Measurements from ENCODE around the gene RBMS1. TPM values are rescaled to one million over a fixed set of nuclear protein-coding genes. Genes with fewer than 3 reads are reported as not detected.

The RBMS1 gene
- total RNA-seq, 2 experiments from 2014 or later, result 84.7 to 87.9 TPM

DNA sequence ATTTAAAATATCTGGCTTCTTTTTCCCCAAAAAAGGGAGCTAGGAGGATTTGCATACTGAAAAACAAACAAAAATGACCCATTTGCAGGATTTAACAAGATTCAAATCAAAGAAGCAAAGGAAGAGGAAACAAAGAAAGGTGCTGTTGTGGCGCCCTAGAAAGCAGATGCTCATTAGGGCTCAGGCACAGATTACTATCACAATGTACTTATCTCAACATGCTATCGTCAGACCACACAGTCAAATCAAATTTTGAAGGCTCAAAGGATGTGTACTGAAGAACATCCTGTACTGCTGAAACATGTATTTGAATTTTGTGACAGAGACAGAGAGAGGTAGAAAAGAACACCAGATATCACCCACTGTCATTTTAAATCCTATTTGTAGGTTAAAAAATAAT is 10.9 kb downstream of the RBMS1 start:
- peak overlapping the region; percentile 60 for H3K4me3 Mint-ChIP-seq
- ChIA-PET CTCF (interaction anchor here (2.6 kb wide), 1 partner anchor 53 kb away, joined by 11 read pairs; no protein-coding TSS in a partner anchor), POLR2A (no interaction called here)
- no peaks in the 10 kb centered on the region for H3K27me3 Mint-ChIP-seq (ENCODE audit: low read depth)
- H3K36me3 Mint-ChIP-seq (ENCODE audit: low read depth), result peaks cover 24% of the 10 kb centered on the region
- ATAC-seq (peak; percentile 94), DNase-seq (peak; percentile 67)
- peak overlapping the region; percentile 90 for H3K27ac Mint-ChIP-seq
- no peaks in the 10 kb centered on the region for H3K9me3 Mint-ChIP-seq (ENCODE audit: insufficient read depth)
- peaks cover 74% of the 10 kb centered on the region for H3K4me1 Mint-ChIP-seq (ENCODE audit: low read depth)

DNA sequence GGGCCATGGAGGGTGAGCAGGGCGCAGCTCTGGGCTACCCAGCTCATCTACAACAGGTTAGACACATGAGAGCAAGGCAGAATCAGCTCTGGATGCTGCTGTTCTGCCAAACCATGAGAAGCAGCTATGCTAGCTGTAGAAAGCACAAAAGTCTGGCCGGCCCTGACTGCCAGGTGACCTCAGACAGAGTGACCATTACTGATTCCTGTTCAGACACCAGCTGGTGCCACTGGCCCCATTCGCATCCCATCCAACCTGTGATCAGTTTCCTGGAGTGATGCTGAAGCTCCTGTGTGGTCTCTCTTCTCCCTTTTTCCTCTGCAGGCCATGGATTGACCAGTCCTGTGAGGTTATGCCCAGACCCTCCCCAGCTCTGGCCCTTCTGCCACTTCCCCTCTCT is 14.3 kb downstream of the RBMS1 start:
- CTCF ChIA-PET, result interaction anchor here (1.1 kb wide), 1 partner anchor 32 kb away, joined by 3 read pairs; no protein-coding TSS in a partner anchor
- ATAC-seq (no peak), DNase-seq (no peak)
- Mint-ChIP-seq H3K9me3 (ENCODE audit: insufficient read depth) (no peaks in the 10 kb centered on the region), H3K4me1 (ENCODE audit: low read depth) (peaks cover 56% of the 10 kb centered on the region), H3K27me3 (ENCODE audit: low read depth) (no peaks in the 10 kb centered on the region), H3K36me3 (ENCODE audit: low read depth) (peaks cover 21% of the 10 kb centered on the region), H3K27ac (no peak overlapping the region), H3K4me3 (no peak overlapping the region)
- POLR2A ChIA-PET, result no interaction called here

DNA sequence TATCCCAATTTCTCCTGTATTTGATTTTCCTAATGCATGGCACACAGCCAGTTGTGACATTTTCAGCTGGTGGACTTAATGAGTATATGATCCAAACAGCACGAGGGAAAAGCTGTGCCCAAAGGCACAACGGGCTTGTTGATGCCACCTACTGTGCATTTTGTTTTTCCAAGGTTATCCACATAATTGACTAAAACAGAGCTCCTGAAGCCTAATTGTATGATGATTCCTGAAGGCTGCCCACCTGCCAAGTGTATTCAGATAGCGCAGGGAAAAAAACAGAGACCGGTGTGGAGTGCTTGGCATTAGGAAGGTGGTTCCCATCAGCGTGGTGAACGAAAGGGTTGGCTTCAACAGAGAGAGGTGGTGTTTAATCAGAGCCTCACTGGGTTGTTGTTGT is 14.9 kb downstream of the RBMS1 start:
- H3K27ac Mint-ChIP-seq, result no peak overlapping the region

GRCh38 chr2:160477032-160477431 is 16.6 kb downstream of the RBMS1 start:
- H3K36me3 Mint-ChIP-seq (ENCODE audit: low read depth), result peaks cover 20% of the 10 kb centered on the region
- ATAC-seq, result no peak
- ChIA-PET CTCF (interaction anchor here (0.7 to 1.7 kb wide), 3 partner anchors 12 to 123 kb away, joined by 3 to 5 read pairs (median 3); no protein-coding TSS in a partner anchor), POLR2A (no interaction called here)
- no peak for DNase-seq
- H3K27me3 Mint-ChIP-seq (ENCODE audit: low read depth), result no peaks in the 10 kb centered on the region
- no peaks in the 10 kb centered on the region for H3K9me3 Mint-ChIP-seq (ENCODE audit: insufficient read depth)
- peaks cover 53% of the 10 kb centered on the region for H3K4me1 Mint-ChIP-seq (ENCODE audit: low read depth)
- H3K27ac Mint-ChIP-seq, result no peak overlapping the region
- no peak overlapping the region for H3K4me3 Mint-ChIP-seq

More for the DNA sequence above, 14.9 kb downstream of the RBMS1 start:
- Mint-ChIP-seq H3K36me3 (ENCODE audit: low read depth) (peaks cover 22% of the 10 kb centered on the region), H3K4me1 (ENCODE audit: low read depth) (peaks cover 54% of the 10 kb centered on the region), H3K27me3 (ENCODE audit: low read depth) (no peaks in the 10 kb centered on the region), H3K9me3 (ENCODE audit: insufficient read depth) (no peaks in the 10 kb centered on the region), H3K4me3 (no peak overlapping the region)
- ChIA-PET POLR2A (no interaction called here), CTCF (interaction anchor here (1.1 to 1.8 kb wide), 2 partner anchors 31 to 51 kb away, joined by 3 to 4 read pairs; no protein-coding TSS in a partner anchor)
- DNase-seq, result no peak
- ATAC-seq, result no peak

DNA sequence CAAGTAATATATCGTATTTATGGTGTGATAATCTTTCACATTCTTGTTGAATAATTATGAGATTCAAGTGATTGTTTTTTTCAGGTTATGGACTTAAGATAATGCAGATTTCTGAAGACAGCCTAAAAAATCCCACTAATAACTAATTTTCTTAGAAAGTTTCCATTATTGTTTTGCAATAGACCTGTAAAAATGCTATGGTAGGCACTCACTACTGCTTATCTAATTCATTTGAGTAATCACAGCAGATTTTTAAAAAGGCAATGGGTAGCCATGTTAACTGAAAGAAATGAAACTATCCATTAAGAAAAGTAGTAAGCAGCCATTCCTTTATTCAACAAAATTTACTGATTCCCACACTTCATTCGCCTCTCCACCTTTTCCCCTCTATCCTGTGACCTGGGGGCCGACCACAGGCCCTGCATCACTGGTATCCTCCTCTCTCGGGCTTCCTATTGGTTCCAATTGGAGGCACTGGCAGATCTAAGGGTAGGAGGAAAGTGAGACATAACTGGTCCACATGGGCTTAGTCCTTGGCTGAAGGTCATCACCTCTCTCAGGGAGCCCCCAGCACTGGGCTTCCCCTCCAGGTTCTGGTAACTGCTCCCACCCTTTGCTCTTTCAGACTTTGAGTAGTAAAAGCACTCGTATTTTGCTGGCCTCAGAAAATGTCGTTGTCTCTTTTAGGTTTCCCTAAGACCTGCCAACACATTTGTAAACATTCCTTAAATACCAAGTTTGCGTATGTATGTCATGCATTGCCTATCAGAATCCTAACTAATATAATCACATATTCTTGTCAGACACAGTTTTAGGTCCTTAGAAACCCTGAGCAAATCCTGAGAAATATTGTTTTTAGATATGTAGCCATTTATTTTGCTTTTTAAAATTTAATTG is 18.5 kb downstream of the RBMS1 start:
- H3K4me1 Mint-ChIP-seq (ENCODE audit: low read depth), result peaks cover 52% of the 10 kb centered on the region
- POLR2A ChIA-PET, result no interaction called here
- CTCF ChIA-PET, result interaction anchor here (1.4 to 1.7 kb wide), 2 partner anchors 12 to 46 kb away, joined by 4 read pairs; no protein-coding TSS in a partner anchor
- no peak for ATAC-seq
- H3K36me3 Mint-ChIP-seq (ENCODE audit: low read depth), result peaks cover 22% of the 10 kb centered on the region
- no peaks in the 10 kb centered on the region for H3K9me3 Mint-ChIP-seq (ENCODE audit: insufficient read depth)
- no peak for DNase-seq
- no peak overlapping the region for H3K4me3 Mint-ChIP-seq
- H3K27ac Mint-ChIP-seq, result no peak overlapping the region
- H3K27me3 Mint-ChIP-seq (ENCODE audit: low read depth), result no peaks in the 10 kb centered on the region

DNA sequence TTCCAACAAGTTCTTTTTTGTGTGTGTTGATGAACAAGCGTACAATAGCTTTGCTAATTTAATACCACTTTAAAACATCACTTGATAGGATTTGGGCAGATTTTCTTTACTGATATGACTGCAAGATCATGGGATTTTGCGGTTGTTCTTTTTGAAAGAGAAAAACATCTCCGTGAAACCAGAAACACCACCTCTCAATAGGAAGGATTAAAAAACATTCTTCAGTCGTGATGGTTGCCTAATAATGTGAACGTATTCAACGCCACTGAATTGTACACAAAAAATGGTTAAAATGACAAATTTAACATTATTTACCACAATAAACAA is 19.3 kb downstream of the RBMS1 start:
- Mint-ChIP-seq H3K4me3 (no peak overlapping the region), H3K9me3 (ENCODE audit: insufficient read depth) (no peaks in the 10 kb centered on the region), H3K36me3 (ENCODE audit: low read depth) (peaks cover 22% of the 10 kb centered on the region), H3K4me1 (ENCODE audit: low read depth) (peaks cover 52% of the 10 kb centered on the region), H3K27ac (no peak overlapping the region), H3K27me3 (ENCODE audit: low read depth) (no peaks in the 10 kb centered on the region)
- ChIA-PET CTCF (interaction anchor here (1.4 to 1.7 kb wide), 2 partner anchors 13 to 45 kb away, joined by 4 read pairs; no protein-coding TSS in a partner anchor), POLR2A (no interaction called here)
- DNase-seq, result no peak
- no peak for ATAC-seq

GRCh38 chr2:160473468-160474318 is 19.9 kb downstream of the RBMS1 start:
- no peak for ATAC-seq

DNA sequence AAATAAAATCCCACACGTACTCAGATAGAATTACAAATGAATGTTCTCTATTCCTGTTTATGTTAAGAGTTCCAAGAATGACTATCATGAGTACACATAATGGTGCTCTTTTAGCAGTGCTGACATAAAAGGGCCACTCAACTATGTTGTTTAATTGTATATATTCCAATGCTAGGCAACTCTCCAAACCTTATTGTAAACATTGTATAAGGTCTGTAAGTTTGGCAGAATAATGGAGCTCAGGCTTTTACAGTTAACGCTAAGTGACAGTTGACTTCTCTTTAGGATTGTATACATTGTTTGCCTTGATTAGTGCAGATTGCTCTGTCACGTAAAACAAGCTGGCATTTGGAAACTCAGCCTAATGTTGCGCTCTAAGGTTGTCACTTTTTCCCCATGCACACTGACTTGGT is 20.8 kb downstream of the RBMS1 start:
- ChIA-PET CTCF (interaction anchor here (1.1 to 2.2 kb wide), 3 partner anchors 16 to 61 kb away, joined by 3 to 5 read pairs (median 4); no protein-coding TSS in a partner anchor), POLR2A (no interaction called here)
- no peak overlapping the region for H3K4me3 Mint-ChIP-seq
- ATAC-seq (peak; percentile 55), DNase-seq (no peak)
- peaks cover 13% of the 10 kb centered on the region for H3K36me3 Mint-ChIP-seq (ENCODE audit: low read depth)
- no peak overlapping the region for H3K27ac Mint-ChIP-seq
- no peaks in the 10 kb centered on the region for H3K27me3 Mint-ChIP-seq (ENCODE audit: low read depth)
- H3K4me1 Mint-ChIP-seq (ENCODE audit: low read depth), result peaks cover 46% of the 10 kb centered on the region
- no peaks in the 10 kb centered on the region for H3K9me3 Mint-ChIP-seq (ENCODE audit: insufficient read depth)

More at GRCh38 chr2:160473468-160474318, 19.9 kb downstream of the RBMS1 start:
- Mint-ChIP-seq H3K4me3 (no peak overlapping the region), H3K4me1 (ENCODE audit: low read depth) (peaks cover 48% of the 10 kb centered on the region), H3K36me3 (ENCODE audit: low read depth) (peaks cover 18% of the 10 kb centered on the region), H3K9me3 (ENCODE audit: insufficient read depth) (no peaks in the 10 kb centered on the region), H3K27ac (no peak overlapping the region), H3K27me3 (ENCODE audit: low read depth) (no peaks in the 10 kb centered on the region)
- CTCF ChIA-PET, result interaction anchor here (1.3 to 2.2 kb wide), 4 partner anchors 13 to 62 kb away, joined by 3 to 5 read pairs (median 4); no protein-coding TSS in a partner anchor
- POLR2A ChIA-PET, result no interaction called here
- no peak for DNase-seq

GRCh38 chr2:160471950-160472349 is 21.7 kb downstream of the RBMS1 start:
- no peak for DNase-seq
- POLR2A ChIA-PET, result no interaction called here

GRCh38 chr2:160469621-160470204 is 23.9 kb downstream of the RBMS1 start:
- Mint-ChIP-seq H3K4me1 (ENCODE audit: low read depth) (peaks cover 48% of the 10 kb centered on the region), H3K27ac (no peak overlapping the region), H3K27me3 (ENCODE audit: low read depth) (no peaks in the 10 kb centered on the region), H3K4me3 (no peak overlapping the region), H3K36me3 (ENCODE audit: low read depth) (peaks cover 13% of the 10 kb centered on the region), H3K9me3 (ENCODE audit: insufficient read depth) (no peaks in the 10 kb centered on the region)
- CTCF ChIA-PET, result no interaction called here
- POLR2A ChIA-PET, result no interaction called here
- DNase-seq, result no peak
- ATAC-seq, result no peak

More at GRCh38 chr2:160471950-160472349, 21.7 kb downstream of the RBMS1 start:
- H3K36me3 Mint-ChIP-seq (ENCODE audit: low read depth), result peaks cover 17% of the 10 kb centered on the region
- H3K4me3 Mint-ChIP-seq, result no peak overlapping the region
- H3K9me3 Mint-ChIP-seq (ENCODE audit: insufficient read depth), result no peaks in the 10 kb centered on the region
- ATAC-seq, result no peak
- CTCF ChIA-PET, result interaction anchor here (0.6 to 2.2 kb wide), 4 partner anchors 17 to 148 kb away, joined by 3 to 5 read pairs (median 4); no protein-coding TSS in a partner anchor
- no peak overlapping the region for H3K27ac Mint-ChIP-seq
- H3K4me1 Mint-ChIP-seq (ENCODE audit: low read depth), result peaks cover 48% of the 10 kb centered on the region
- no peaks in the 10 kb centered on the region for H3K27me3 Mint-ChIP-seq (ENCODE audit: low read depth)

DNA sequence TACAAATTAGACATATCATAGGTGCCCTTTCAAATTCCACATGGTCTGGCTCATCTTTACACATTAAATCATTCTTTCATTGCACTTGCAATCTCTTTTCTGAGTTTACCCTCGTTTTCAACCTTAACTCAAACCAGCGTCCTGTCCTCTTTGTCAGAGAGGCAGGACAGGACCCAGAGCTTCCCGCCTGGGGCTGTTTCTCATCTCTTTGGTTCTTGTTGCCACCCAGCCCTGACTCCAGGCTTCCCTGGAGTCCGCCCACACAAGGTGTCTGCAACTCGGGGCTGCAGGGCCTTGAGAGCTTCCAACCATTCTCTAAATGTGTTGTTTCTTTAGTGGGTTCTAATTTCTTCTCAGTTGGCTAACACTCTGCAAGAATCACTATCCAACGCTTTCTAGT is 24.4 kb downstream of the RBMS1 start:
- Mint-ChIP-seq H3K4me3 (no peak overlapping the region), H3K4me1 (ENCODE audit: low read depth) (peaks cover 44% of the 10 kb centered on the region), H3K36me3 (ENCODE audit: low read depth) (peaks cover 10% of the 10 kb centered on the region), H3K9me3 (ENCODE audit: insufficient read depth) (no peaks in the 10 kb centered on the region), H3K27ac (no peak overlapping the region), H3K27me3 (ENCODE audit: low read depth) (no peaks in the 10 kb centered on the region)
- ChIA-PET CTCF (no interaction called here), POLR2A (no interaction called here)
- no peak for ATAC-seq
- no peak for DNase-seq

All from activated CD8-positive, alpha-beta T cell treated with anti-CD3 and anti-CD28 coated beads, Interleukin-2, amount 10 ng/mL, durations not matched to agents 7 days and 5 days (primary cell).